Measurements from ENCODE around the gene TSPAN14.
"Not testable (repeated sequence)": the region's sequence is repeated elsewhere in the genome, so short reads cannot be mapped to it uniquely, and the experiment has no call there.

Gene TSPAN14

DNA sequence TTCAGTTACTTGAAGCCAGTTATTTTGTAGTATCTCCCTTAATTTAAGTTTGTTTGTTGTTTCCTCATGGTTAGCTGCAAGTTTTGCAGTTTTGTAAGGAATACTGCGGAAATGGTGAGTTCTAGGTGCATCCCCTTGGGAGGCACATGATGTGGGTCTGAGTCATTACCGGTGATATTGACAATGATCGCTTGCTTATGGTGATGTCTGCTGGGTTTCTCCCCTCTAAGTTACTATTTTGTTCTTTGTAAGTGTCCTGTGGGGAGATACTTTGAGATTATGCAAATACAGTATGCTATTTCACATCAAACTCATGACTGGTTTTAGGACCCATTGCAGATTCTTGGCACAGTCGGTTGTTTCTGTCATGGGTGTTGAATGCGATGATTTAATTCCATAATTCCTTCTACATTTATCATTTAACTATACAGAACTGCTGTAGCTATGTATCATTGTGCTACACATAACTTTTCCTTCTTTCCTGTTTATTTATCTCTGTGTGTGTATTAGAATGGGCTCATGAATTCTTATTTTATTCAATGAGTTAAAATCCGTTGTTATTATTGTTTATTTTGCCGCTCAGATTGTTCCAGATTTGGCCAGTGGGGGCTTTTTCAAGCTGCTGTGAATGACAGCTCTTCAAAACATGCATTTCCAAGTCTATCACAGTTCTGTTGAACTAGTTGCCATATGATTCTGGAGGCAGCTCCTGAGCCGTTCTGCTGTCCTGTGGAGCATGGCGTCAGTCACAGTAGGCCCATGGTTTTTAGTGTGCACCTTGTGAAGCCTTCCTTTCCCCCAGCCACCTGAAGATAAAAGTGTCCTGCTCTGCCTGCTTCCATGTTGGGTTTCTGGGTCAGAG lies 18.4 kb downstream of the TSPAN14 start:
- in situ Hi-C loops (cut with MboI; ENCODE audit: low sequenced_read_pairs, unreplicated experiment) = no loop called here
- peak; percentile 79 for DNase-seq (ENCODE audit: low spot score)
- no peak for TF ChIP-seq CTCF (IDR thresholded peaks at IDR 0.05; ENCODE audit: borderline replicate concordance, control extremely low read depth, extremely low read depth, insufficient read depth, missing control alignments)

- TF ChIP-seq CTCF (IDR thresholded peaks at IDR 0.05; ENCODE audit: borderline replicate concordance, control extremely low read depth, extremely low read depth, insufficient read depth, missing control alignments) = no peak
- no peak for DNase-seq (ENCODE audit: low spot score)
- in situ Hi-C loops (cut with MboI; ENCODE audit: low sequenced_read_pairs, unreplicated experiment) = no loop called here
Measured at GRCh38 chr10:80473096-80473657, 19.1 kb downstream of the TSPAN14 start.

GRCh38 chr10:80473692-80474596 lies 19.8 kb downstream of the TSPAN14 start:
- TF ChIP-seq CTCF (IDR thresholded peaks at IDR 0.05; ENCODE audit: borderline replicate concordance, control extremely low read depth, extremely low read depth, insufficient read depth, missing control alignments) = no peak
- no peak for DNase-seq (ENCODE audit: low spot score)
- in situ Hi-C loops (cut with MboI; ENCODE audit: low sequenced_read_pairs, unreplicated experiment) = no loop called here

DNA sequence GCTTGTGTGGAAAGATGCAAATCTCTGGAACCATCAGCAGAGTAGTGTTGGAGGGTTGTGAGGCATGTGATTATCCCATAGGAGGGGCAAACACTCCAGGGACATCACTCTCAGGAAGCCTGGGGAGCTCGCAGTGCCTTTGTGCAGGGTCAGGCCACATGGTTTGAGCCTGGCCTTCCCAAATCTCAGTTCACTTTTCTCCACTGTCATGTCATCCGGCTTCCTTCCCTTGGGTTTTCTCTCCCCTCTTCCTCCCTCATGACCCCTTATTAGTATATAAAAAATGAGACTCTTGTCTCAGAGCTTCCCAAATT lies 20.4 kb downstream of the TSPAN14 start:
- in situ Hi-C loops (cut with MboI; ENCODE audit: low sequenced_read_pairs, unreplicated experiment) = no loop called here
- TF ChIP-seq CTCF (IDR thresholded peaks at IDR 0.05; ENCODE audit: borderline replicate concordance, control extremely low read depth, extremely low read depth, insufficient read depth, missing control alignments) = no peak

GRCh38 chr10:80474941-80475340 lies 20.8 kb downstream of the TSPAN14 start:
- in situ Hi-C loops (cut with MboI; ENCODE audit: low sequenced_read_pairs, unreplicated experiment) = no loop called here
- TF ChIP-seq CTCF (IDR thresholded peaks at IDR 0.05; ENCODE audit: borderline replicate concordance, control extremely low read depth, extremely low read depth, insufficient read depth, missing control alignments) = no peak
- DNase-seq (ENCODE audit: low spot score) = no peak

More for the DNA sequence above, 20.4 kb downstream of the TSPAN14 start:
- no peak for DNase-seq (ENCODE audit: low spot score)

DNA sequence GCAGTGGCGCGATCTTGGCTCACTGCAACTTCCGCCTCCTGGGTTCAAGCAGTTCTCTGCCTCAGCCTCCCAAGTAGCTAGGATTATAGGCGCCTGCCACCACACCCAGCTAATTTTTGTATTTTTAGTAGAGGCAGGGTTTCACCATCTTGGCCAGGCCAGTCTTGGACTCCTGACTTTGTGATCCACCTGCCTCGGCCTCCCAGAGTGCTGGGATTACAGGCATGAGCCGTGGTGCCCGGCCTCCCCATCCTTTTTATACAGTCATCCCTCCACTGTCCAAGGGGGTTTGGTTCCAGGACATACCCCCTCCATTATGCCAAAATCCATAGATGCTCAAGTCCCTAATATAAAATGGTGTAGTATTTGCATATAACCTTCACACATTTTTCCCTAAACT lies 21.5 kb downstream of the TSPAN14 start:
- in situ Hi-C loops (cut with MboI; ENCODE audit: low sequenced_read_pairs, unreplicated experiment); DNase-seq (ENCODE audit: low spot score): not testable (repeated sequence)

Measured in GM13976 (cell line).